Measurements from ENCODE around the gene ATAD3A. TPM values are rescaled to one million over a fixed set of nuclear protein-coding genes. Genes with fewer than 3 reads are reported as not detected.

Gene ATAD3A
- total and polyA plus RNA-seq, 2 experiments from 2014 or later: 36.5 to 80.3 TPM

GRCh38 chr1:1543706-1544099, 31.7 kb downstream of the ATAD3A start:
- H3K36me3 Mint-ChIP-seq (ENCODE audit: low read depth): peaks cover 32% of the 10 kb centered on the region
- Histone ChIP-seq H3K4me1 (ENCODE audit: insufficient read depth) (no peaks in the 10 kb centered on the region; the same call in 1 of the 2 replicates), H3K9me2 (ENCODE audit: insufficient read depth) (no peaks in the 10 kb centered on the region), H3K36me3 (ENCODE audit: insufficient read depth) (no peaks in the 10 kb centered on the region), H3K4me3 (no peak overlapping the region), H2AFZ (no peak overlapping the region), H3K27me3 (ENCODE audit: insufficient read depth) (no peaks in the 10 kb centered on the region), H4K20me1 (replicated peaks; ENCODE audit: insufficient read depth) (peaks cover 4% of the 10 kb centered on the region; the same call in 1 of the 2 replicates), H3F3A (replicated peaks; ENCODE audit: low read depth) (peaks cover 20% of the 10 kb centered on the region), H3K4me2 (no peak overlapping the region), H3K27ac (ENCODE audit: low read depth) (no peak overlapping the region), H3K79me2 (replicated peaks; ENCODE audit: insufficient read depth) (no peaks in the 10 kb centered on the region)
- TF ChIP-seq NANOG (IDR thresholded peaks at IDR 0.05; ENCODE audit: borderline replicate concordance) (no peak), ETS1 (IDR thresholded peaks at IDR 0.05) (no peak), ZNF331 (CRISPR knock-in tag; IDR thresholded peaks at IDR 0.05; ENCODE audit: low read depth) (no peak)
- TF ChIP-seq, protein P1, sequence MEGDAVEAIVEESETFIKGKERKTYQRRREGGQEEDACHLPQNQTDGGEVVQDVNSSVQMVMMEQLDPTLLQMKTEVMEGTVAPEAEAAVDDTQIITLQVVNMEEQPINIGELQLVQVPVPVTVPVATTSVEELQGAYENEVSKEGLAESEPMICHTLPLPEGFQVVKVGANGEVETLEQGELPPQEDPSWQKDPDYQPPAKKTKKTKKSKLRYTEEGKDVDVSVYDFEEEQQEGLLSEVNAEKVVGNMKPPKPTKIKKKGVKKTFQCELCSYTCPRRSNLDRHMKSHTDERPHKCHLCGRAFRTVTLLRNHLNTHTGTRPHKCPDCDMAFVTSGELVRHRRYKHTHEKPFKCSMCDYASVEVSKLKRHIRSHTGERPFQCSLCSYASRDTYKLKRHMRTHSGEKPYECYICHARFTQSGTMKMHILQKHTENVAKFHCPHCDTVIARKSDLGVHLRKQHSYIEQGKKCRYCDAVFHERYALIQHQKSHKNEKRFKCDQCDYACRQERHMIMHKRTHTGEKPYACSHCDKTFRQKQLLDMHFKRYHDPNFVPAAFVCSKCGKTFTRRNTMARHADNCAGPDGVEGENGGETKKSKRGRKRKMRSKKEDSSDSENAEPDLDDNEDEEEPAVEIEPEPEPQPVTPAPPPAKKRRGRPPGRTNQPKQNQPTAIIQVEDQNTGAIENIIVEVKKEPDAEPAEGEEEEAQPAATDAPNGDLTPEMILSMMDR (conservative IDR thresholded peaks at IDR 0.05; ENCODE audit: low read depth in 2 of 2): no peak
- TF ChIP-seq, protein P2, sequence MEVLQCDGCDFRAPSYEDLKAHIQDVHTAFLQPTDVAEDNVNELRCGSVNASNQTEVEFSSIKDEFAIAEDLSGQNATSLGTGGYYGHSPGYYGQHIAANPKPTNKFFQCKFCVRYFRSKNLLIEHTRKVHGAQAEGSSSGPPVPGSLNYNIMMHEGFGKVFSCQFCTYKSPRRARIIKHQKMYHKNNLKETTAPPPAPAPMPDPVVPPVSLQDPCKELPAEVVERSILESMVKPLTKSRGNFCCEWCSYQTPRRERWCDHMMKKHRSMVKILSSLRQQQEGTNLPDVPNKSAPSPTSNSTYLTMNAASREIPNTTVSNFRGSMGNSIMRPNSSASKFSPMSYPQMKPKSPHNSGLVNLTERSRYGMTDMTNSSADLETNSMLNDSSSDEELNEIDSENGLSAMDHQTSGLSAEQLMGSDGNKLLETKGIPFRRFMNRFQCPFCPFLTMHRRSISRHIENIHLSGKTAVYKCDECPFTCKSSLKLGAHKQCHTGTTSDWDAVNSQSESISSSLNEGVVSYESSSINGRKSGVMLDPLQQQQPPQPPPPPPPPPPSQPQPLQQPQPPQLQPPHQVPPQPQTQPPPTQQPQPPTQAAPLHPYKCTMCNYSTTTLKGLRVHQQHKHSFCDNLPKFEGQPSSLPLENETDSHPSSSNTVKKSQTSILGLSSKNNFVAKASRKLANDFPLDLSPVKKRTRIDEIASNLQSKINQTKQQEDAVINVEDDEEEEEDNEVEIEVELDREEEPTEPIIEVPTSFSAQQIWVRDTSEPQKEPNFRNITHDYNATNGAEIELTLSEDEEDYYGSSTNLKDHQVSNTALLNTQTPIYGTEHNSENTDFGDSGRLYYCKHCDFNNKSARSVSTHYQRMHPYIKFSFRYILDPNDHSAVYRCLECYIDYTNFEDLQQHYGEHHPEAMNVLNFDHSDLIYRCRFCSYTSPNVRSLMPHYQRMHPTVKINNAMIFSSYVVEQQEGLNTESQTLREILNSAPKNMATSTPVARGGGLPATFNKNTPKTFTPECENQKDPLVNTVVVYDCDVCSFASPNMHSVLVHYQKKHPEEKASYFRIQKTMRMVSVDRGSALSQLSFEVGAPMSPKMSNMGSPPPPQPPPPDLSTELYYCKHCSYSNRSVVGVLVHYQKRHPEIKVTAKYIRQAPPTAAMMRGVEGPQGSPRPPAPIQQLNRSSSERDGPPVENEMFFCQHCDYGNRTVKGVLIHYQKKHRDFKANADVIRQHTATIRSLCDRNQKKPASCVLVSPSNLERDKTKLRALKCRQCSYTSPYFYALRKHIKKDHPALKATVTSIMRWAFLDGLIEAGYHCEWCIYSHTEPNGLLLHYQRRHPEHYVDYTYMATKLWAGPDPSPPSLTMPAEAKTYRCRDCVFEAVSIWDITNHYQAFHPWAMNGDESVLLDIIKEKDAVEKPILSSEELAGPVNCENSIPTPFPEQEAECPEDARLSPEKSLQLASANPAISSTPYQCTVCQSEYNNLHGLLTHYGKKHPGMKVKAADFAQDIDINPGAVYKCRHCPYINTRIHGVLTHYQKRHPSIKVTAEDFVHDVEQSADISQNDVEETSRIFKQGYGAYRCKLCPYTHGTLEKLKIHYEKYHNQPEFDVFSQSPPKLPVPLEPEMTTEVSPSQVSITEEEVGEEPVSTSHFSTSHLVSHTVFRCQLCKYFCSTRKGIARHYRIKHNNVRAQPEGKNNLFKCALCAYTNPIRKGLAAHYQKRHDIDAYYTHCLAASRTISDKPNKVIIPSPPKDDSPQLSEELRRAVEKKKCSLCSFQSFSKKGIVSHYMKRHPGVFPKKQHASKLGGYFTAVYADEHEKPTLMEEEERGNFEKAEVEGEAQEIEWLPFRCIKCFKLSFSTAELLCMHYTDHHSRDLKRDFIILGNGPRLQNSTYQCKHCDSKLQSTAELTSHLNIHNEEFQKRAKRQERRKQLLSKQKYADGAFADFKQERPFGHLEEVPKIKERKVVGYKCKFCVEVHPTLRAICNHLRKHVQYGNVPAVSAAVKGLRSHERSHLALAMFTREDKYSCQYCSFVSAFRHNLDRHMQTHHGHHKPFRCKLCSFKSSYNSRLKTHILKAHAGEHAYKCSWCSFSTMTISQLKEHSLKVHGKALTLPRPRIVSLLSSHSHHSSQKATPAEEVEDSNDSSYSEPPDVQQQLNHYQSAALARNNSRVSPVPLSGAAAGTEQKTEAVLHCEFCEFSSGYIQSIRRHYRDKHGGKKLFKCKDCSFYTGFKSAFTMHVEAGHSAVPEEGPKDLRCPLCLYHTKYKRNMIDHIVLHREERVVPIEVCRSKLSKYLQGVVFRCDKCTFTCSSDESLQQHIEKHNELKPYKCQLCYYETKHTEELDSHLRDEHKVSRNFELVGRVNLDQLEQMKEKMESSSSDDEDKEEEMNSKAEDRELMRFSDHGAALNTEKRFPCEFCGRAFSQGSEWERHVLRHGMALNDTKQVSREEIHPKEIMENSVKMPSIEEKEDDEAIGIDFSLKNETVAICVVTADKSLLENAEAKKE (CRISPR knock-in tag; IDR thresholded peaks at IDR 0.05): no peak
- H3K27ac Mint-ChIP-seq: no peak overlapping the region
- no peaks in the 10 kb centered on the region; the same call in 2 of the 3 replicates for H3K9me3 Mint-ChIP-seq
- H3K4me1 Mint-ChIP-seq: peaks cover 5% of the 10 kb centered on the region
- ATAC-seq (no peak), DNase-seq (ENCODE audit: low spot score) (no peak)
- H3K27me3 Mint-ChIP-seq (ENCODE audit: insufficient read depth, low read depth, poor library complexity): peaks cover 10% of the 10 kb centered on the region
- H3K4me3 Mint-ChIP-seq: no peak overlapping the region

All from GM23338 (cell line).